Measurements from ENCODE around the gene HCRTR2.
"Not testable (repeated sequence)": the region's sequence is repeated elsewhere in the genome, so short reads cannot be mapped to it uniquely, and the experiment has no call there.

HCRTR2 gene

GRCh38 chr6:55220961-55221360, 46.6 kb downstream of the HCRTR2 start:
- no peak for DNase-seq

GRCh38 chr6:55227862-55228261, 53.5 kb downstream of the HCRTR2 start:
- DNase-seq = no peak

- no peak for DNase-seq
Observed at GRCh38 chr6:55239099-55239498, 64.8 kb downstream of the HCRTR2 start.

- not testable (repeated sequence) for DNase-seq
Observed at GRCh38 chr6:55240975-55241605, 66.8 kb downstream of the HCRTR2 start.

GRCh38 chr6:55250400-55250799, 76.1 kb downstream of the HCRTR2 start:
- DNase-seq = no peak

- no peak for DNase-seq
Observed at GRCh38 chr6:55255113-55255512, 80.8 kb downstream of the HCRTR2 start.

GRCh38 chr6:55260181-55260580, 85.9 kb downstream of the HCRTR2 start:
- no peak for DNase-seq

- no peak for DNase-seq
Observed at GRCh38 chr6:55265409-55266114, 91.2 kb downstream of the HCRTR2 start.

- DNase-seq = no peak
Observed at GRCh38 chr6:55266896-55267295, 92.6 kb downstream of the HCRTR2 start.

GRCh38 chr6:55276745-55277530, 102.6 kb downstream of the HCRTR2 start:
- DNase-seq = no peak

- no peak for DNase-seq
Observed at GRCh38 chr6:55277646-55278045, 103.3 kb downstream of the HCRTR2 start.

GRCh38 chr6:55281215-55281614, 106.9 kb downstream of the HCRTR2 start:
- DNase-seq = no peak

GRCh38 chr6:55282115-55282514, 107.8 kb downstream of the HCRTR2 start:
- no peak for DNase-seq

- DNase-seq = no peak
Observed at GRCh38 chr6:55286824-55287223, 112.5 kb downstream of the HCRTR2 start.

GRCh38 chr6:55290736-55291135, 116.4 kb downstream of the HCRTR2 start:
- no peak for DNase-seq

- no peak for DNase-seq
Observed at GRCh38 chr6:55293116-55293515, 118.8 kb downstream of the HCRTR2 start.

GRCh38 chr6:55297214-55297613, 122.9 kb downstream of the HCRTR2 start:
- DNase-seq = not testable (repeated sequence)

- no peak for DNase-seq
Observed at GRCh38 chr6:55299286-55299985, 125.1 kb downstream of the HCRTR2 start.

GRCh38 chr6:55304747-55305146, 130.4 kb downstream of the HCRTR2 start:
- no peak for DNase-seq

GRCh38 chr6:55319961-55320695, 145.8 kb downstream of the HCRTR2 start:
- no peak for DNase-seq

- DNase-seq = no peak
Observed at GRCh38 chr6:55320696-55321086, 146.4 kb downstream of the HCRTR2 start.

- DNase-seq = no peak
Observed at GRCh38 chr6:55327169-55327568, 152.9 kb downstream of the HCRTR2 start, which contains the start of gene GFRAL. TSS of gene GFRAL (plus strand) at chr6:55327469. CDS start at chr6:55327555, 86 bp downstream.
